NCI-H1694 treated with DMSO at 0.1 percent for 48 hours (cell line): ENCODE results near the gene RSPO4.

Source experiments
- DNase-seq: peaks from one replicate; lab custom pipeline; 2025; lab: John Stamatoyannopoulos, UW

Gene RSPO4

DNA sequence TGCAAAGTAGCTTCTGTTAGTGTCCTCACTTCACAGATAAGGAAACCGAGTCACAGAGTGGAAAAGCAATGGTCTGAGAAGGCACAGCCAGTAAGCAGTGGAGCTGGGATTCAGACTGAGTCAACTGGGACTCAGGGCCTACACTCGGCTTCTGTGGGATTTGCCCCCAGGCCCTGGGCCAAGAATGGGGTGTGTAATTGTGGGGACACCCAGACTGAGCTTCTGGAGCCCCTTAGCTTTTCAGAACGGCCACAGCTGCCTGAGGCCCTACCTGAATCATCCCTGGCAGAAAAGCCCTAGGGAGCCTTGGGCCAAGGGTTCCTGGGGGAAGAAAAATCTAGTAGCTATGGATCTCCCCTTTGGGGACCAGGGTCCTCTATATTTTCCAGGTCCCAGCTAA lies 92.5 kb downstream of the RSPO4 start:
- DNase-seq: no peak
